A549 treated with Hydrocortisone at 1 μM for 4 hours (cell line): ENCODE data around the gene C19orf73. TPM values are rescaled to one million over a fixed set of nuclear protein-coding genes. Genes with fewer than 3 reads are reported as not detected.

Source experiments
- total RNA-seq: library from RNA; stranded (reverse); fragments of 200-300 nt; extraction: Qiagen RNA extraction; gene quantifications from 5 replicates; pipeline ENCODE4 v1.2.3, GENCODE V29; 2022

The C19orf73 gene
- total RNA-seq = 1.1 to 1.9 TPM (median 1.7 TPM) in 5 replicates

GRCh38 chr19:49118565-49119410 lies at the start of gene C19orf73:
C19orf73 (minus strand) TSS chr19:49119143; CDS start chr19:49119022, 121 bp downstream.

GRCh38 chr19:49157445-49158224 lies 38.7 kb upstream of the C19orf73 start, which contains the start of gene TRPM4:
TRPM4 (plus strand) TSS chr19:49157792; CDS start chr19:49157867, 75 bp downstream.

GRCh38 chr19:49155005-49155819 lies 36.3 kb upstream of the C19orf73 start, which contains the start of gene HRC:
HRC (minus strand) TSS chr19:49155396; CDS start chr19:49155237, 159 bp downstream.

GRCh38 chr19:49119411-49120324 lies 725 bp upstream of the C19orf73 start, which contains the start of gene PPFIA3:
PPFIA3 (plus strand) TSS chr19:49119544; CDS start chr19:49127874, 8,330 bp downstream.

GRCh38 chr19:49113762-49114629 lies 4.9 kb downstream of the C19orf73 start, which contains the start of gene LIN7B:
LIN7B (plus strand) TSS chr19:49114370; CDS start chr19:49114405, 35 bp downstream.

GRCh38 chr19:49085020-49085867 lies 33.7 kb downstream of the C19orf73 start, which contains the start of gene SNRNP70:
SNRNP70 (plus strand) TSS chr19:49085451; CDS start chr19:49086415, 964 bp downstream.

Other genes starting within 250 kb of the C19orf73 start
- gene PPP1R15A, start 246.7 kb downstream of the C19orf73 start, total RNA-seq = 74.1 to 126 TPM (median 95.1 TPM) in 5 replicates
- not detected in 5 replicates for gene TULP2, start 220.4 kb downstream of the C19orf73 start, total RNA-seq
- gene NUCB1, start 218.8 kb downstream of the C19orf73 start, total RNA-seq = 189 to 243 TPM (median 200 TPM) in 5 replicates
- 0.60 to 1.7 TPM (median 1.6 TPM) in 5 replicates for gene DHDH, start 185.4 kb downstream of the C19orf73 start, total RNA-seq
- 294 to 372 TPM (median 330 TPM) in 5 replicates for gene BAX, start 164.3 kb downstream of the C19orf73 start, total RNA-seq
- gene FTL, start 153.8 kb downstream of the C19orf73 start, total RNA-seq = 16,127 to 23,622 TPM (median 17,895 TPM) in 5 replicates
- gene GYS1, start 125.8 kb downstream of the C19orf73 start, total RNA-seq = 17.4 to 22.0 TPM (median 20.9 TPM) in 5 replicates
- 208 to 255 TPM (median 214 TPM) in 5 replicates for gene RUVBL2, start 125.3 kb downstream of the C19orf73 start, total RNA-seq
- not detected in 5 replicates for gene LHB, start 102.1 kb downstream of the C19orf73 start, total RNA-seq
- gene CGB3, start 94.8 kb downstream of the C19orf73 start, total RNA-seq = 0.18 TPM in 1 of 5 replicates, not detected in the others
- gene CGB2, start 87.3 kb downstream of the C19orf73 start, total RNA-seq = 0.20 to 0.61 TPM (median 0.21 TPM) in 3 of 5 replicates, not detected in the others
- gene CGB1, start 82.2 kb downstream of the C19orf73 start, total RNA-seq = not detected in 5 replicates
- 0.21 to 0.49 TPM (median 0.23 TPM) in 5 replicates for gene CGB5, start 75.3 kb downstream of the C19orf73 start, total RNA-seq
- 1.4 to 3.7 TPM (median 2.8 TPM) in 5 replicates for gene CGB8, start 70.0 kb downstream of the C19orf73 start, total RNA-seq
- 0.48 to 0.82 TPM (median 0.67 TPM) in 5 replicates for gene CGB7, start 61.4 kb downstream of the C19orf73 start, total RNA-seq
- 0.24 to 0.99 TPM (median 0.45 TPM) in 5 replicates for gene NTF4, start 54.3 kb downstream of the C19orf73 start, total RNA-seq
- not detected in 5 replicates for gene KCNA7, start 46.4 kb downstream of the C19orf73 start, total RNA-seq
- gene SNRNP70, start 33.7 kb downstream of the C19orf73 start, total RNA-seq = 306 to 331 TPM (median 309 TPM) in 5 replicates
- 4.7 to 7.9 TPM (median 6.9 TPM) in 5 replicates for gene LIN7B, start 4.8 kb downstream of the C19orf73 start, total RNA-seq
- gene PPFIA3, start 401 bp upstream of the C19orf73 start, total RNA-seq = 4.7 to 8.1 TPM (median 7.0 TPM) in 5 replicates
- 0.03 TPM in 1 of 5 replicates, not detected in the others for gene HRC, start 36.3 kb upstream of the C19orf73 start, total RNA-seq
- gene TRPM4, start 38.6 kb upstream of the C19orf73 start, total RNA-seq = 8.2 to 10.2 TPM (median 9.6 TPM) in 5 replicates
- 0.77 to 1.3 TPM (median 0.85 TPM) in 5 replicates for gene SLC6A16, start 206.0 kb upstream of the C19orf73 start, total RNA-seq
- gene CD37, start 216.3 kb upstream of the C19orf73 start, total RNA-seq = not detected in 5 replicates
- gene TEAD2, start 243.3 kb upstream of the C19orf73 start, total RNA-seq = 13.2 to 19.7 TPM (median 16.8 TPM) in 5 replicates
- gene DKKL1, start 244.7 kb upstream of the C19orf73 start, total RNA-seq = 0.33 to 0.71 TPM (median 0.59 TPM) in 4 of 5 replicates, not detected in the other